GM04504 (cell line): ENCODE measurements around the gene ACAD11.
"Not testable (repeated sequence)": the region's sequence is repeated elsewhere in the genome, so short reads cannot be mapped to it uniquely, and the experiment has no call there.

Experiments used
- DNase-seq: peaks from one replicate; pipeline ENCODE4 v3.0.0-alpha.2; 2012; ENCODE audit warnings: low read depth

The ACAD11 gene

DNA sequence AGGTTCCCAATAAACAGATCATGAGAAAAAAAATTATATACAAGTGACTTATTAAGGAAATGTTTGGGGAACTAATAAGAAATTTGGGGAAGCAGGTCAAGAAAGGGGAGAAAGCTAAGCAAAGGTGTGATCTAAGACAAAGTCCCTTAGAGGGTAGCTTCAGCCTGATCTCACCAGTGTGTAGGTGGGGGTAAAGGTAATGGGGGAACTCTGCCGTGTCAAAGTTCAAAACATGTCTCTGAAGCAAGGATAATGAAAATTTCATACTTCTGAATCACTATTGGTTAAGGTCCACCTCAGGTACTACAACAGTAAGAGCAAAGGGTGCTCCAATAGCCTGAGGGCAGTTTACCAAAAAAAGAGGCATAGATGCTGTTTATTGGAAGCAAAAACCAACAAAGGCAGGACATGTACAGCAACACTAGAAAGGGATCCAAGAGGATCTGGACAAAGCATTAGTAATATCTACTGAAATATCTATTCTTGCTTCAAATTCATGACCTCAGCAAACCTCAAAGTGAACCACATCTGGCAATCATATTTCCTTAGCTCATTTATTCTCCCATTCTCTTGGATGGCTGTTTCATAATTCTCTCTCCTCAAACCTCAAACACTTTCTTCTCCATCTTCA, 6.9 kb downstream of the ACAD11 start:
- peak; percentile 48 for DNase-seq

GRCh38 chr3:132650153-132650552, 9.5 kb downstream of the ACAD11 start:
- DNase-seq: no peak

GRCh38 chr3:132645058-132645457, 14.6 kb downstream of the ACAD11 start:
- DNase-seq: no peak

DNA sequence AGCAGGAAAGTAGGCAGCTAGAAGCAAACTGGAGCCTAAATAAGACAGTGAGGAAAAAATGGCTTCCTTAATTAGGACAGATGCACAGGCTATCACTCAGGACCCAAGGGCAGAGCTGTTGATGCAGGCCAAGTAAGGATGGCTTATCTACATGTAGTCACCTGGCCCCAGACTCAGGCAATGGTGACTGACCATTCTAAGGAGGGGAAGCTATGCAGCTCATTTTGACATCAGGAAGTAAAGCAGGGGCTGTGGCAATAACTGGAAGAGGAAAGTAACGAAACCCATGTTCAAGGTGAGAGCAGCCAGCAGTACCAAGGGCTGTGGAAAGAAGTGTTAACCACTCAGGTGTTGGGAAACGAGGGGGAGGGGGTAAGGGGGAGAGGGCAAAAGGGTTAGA, 16.2 kb downstream of the ACAD11 start:
- no peak for DNase-seq

DNA sequence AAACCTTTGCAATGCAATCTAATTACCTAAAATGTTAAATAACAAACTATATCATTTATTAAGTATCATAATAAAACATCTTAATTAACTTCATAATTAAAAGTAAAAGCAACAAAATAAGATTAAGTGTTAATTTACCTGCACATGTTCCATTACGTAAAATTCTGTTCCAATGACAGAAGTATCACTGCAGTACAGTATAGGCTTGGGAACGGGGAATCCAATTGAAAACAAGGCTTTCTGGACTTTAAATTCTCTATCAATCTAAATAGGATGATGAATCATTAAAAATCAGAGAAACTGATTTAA, 17.1 kb downstream of the ACAD11 start:
- DNase-seq: no peak

- peak; percentile 38 for DNase-seq
Measured at GRCh38 chr3:132641837-132642538, 17.6 kb downstream of the ACAD11 start.

- not testable (repeated sequence) for DNase-seq
Measured at GRCh38 chr3:132641427-132641826, 18.2 kb downstream of the ACAD11 start.

DNA sequence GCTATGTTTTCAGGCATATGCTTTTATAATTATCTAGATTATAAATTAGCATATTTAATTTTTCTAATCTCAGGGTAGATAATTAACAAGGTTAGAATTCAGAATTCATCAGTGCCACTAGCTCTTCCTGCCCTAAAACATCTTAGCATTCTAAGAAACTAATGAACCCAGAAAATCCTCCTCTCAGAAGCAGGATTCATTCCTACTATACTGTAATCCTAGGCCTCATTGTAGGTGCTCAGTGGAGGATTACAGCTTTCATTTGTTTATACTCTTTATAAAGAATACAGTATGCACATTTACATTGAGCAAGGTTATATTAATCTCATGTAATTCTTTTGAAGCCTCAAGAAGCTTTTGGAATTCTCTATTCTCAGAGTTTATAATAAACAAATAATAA, 20.9 kb downstream of the ACAD11 start:
- DNase-seq: no peak

- no peak for DNase-seq
Measured at GRCh38 chr3:132637590-132637989, 22.0 kb downstream of the ACAD11 start.

DNA sequence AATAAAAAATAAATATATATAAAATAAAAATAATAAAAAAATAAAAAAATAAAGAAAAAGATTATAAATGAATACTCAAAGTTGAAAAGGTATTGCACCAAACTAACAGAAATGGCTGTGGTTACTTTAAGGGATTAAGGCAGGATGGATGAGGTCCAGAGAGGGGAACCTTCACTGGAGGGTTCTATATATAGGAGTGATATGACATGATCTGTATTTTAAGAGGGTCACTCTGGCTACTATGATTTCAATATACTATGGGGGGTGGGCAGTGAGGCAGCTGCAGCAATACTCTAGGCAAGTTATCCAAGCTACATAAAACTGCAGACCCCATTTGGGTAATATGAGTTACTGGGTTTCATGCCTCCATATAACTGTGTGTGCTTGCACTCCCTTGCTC, 24.6 kb downstream of the ACAD11 start:
- no peak for DNase-seq

- no peak for DNase-seq
Measured at GRCh38 chr3:132630612-132631011, 29.0 kb downstream of the ACAD11 start.

GRCh38 chr3:132629928-132630327, 29.7 kb downstream of the ACAD11 start:
- peak; percentile 62 for DNase-seq

- DNase-seq: no peak
Measured at GRCh38 chr3:132628157-132628556, 31.5 kb downstream of the ACAD11 start.

DNA sequence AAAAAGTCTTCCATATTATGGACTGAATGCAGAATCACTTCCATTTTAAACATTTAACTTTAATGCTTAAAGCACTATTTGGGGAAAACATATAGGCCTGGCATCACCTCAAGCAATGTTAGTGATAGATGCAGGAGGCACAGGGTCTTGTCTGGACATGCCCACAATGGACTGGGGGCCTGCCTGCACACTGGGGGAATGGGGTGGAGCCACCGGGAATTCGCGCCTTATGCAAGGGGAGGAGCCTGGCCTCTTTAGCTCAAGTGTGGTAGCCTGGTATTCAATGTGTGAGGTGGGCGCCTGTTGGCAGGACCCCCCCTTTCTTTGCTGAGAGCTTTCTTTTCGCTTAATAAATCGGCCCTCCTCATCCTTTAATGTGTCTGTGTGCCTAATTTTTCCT, 32.7 kb downstream of the ACAD11 start:
- no peak for DNase-seq

- DNase-seq: no peak
Measured at GRCh38 chr3:132625613-132626012, 34.0 kb downstream of the ACAD11 start.

GRCh38 chr3:132624790-132625189, 34.8 kb downstream of the ACAD11 start:
- no peak for DNase-seq

- DNase-seq: no peak
Measured at GRCh38 chr3:132623646-132624045, 36.0 kb downstream of the ACAD11 start.

DNA sequence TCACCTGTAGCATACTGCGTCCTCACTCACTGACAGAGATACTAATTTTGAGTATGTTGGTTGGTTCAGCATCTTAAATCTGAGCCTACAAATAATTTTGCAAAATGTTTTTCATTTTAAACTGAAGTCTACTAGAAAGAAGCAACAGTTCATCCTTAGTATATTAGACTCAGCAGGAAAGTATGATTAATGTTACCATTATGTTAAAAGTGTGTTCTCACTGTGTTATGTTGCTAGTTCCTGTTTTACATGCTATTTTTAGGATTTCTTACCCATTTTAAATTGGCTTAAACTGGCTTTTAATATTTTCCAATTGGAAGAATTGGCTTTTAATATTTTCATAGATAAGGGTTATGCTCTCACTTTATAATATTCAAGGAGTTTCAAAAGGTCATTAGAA, 36.8 kb downstream of the ACAD11 start:
- DNase-seq: no peak

DNA sequence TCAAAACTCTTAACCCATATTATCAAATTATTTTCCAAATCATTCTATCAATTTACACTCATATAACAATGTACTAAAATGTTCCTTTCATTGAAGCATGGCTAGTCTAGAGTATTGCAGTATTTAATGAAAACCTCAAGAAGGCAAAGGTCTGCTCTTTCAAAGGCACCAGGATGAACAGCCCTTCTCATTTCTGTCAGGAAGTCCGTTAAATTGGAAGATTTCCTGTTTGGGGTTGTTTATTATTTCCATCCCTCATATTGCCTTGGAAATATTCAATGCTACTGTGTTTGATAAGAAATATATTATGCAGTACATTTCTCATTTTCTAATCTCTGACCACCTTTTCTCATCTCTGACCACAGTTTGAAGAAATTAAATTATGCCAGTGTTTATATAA, 37.5 kb downstream of the ACAD11 start:
- DNase-seq: no peak

DNA sequence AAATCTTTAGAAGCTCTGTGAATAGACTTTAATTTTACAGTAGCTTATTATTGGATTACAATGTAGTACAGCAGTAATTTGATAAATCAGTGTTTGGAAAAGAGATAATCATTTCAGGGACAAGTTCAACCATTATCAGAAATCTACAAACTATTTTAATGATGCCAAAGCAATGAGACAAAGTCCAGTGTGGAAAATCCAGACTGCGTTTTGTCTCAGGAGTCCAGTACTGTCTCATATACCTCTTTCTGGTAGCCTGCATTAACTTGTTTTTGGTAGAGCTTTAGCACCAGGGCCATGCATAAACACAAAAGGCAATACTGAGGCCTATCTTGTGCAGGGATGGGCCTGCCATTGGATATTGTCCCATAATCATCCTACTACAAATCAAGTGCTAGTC, 42.8 kb downstream of the ACAD11 start:
- no peak for DNase-seq

DNA sequence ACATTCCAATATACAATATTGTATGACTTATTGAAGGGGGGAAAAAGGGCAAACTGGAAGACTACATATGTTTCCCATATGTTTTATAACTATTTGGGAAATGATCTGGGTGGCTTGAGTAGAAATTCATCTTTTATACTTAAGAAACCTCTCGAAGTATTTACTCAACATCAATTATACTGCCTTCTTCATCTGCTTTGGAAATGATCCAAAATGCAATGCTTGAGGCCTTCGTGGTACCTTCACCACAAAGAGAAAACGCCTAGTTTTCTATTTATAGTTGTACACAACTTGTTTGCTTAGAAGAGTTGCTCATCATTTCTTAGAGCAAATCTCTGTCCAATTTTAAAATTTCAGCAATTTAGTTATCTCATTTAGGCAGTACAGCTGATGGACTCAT, 43.7 kb downstream of the ACAD11 start:
- DNase-seq: peak; percentile 11

GRCh38 chr3:132615301-132615700, 44.3 kb downstream of the ACAD11 start:
- DNase-seq: not testable (repeated sequence)

GRCh38 chr3:132606620-132607019, 53.0 kb downstream of the ACAD11 start:
- not testable (repeated sequence) for DNase-seq

DNA sequence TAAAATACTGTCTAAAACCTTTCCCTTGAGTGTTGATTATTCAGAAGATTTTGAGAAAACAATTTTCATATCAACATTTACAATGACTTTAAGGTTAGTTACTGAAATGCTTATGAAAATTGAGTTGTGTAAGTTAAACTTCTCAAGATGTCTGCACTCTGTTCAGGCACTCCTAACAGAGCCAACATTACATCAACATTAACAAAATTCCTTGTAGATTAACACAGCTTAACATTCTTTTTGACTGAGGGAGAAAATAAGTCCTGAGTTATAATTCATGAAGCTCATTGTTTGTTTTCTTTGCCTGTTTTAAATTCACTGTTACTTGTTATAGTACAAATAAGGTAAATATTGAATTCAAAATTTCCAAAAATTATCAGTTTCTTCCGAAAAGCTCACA, 53.5 kb downstream of the ACAD11 start:
- DNase-seq: peak; percentile 17
